PC-9 (cell line): ENCODE results near the gene PITRM1. TPM values are rescaled to one million over a fixed set of nuclear protein-coding genes. Genes with fewer than 3 reads are reported as not detected.
A peak's percentile ranks its signal among the peaks of the same experiment; 100 is the strongest.

Experiments
- BruUV-seq: library from RNA; stranded (reverse); fragments of 400-500 nt; replicated peaks from 2 replicates; lab custom pipeline; 2021; lab: Mats Ljungman, UMichigan
- CTCF ChIA-PET: fragments of 300-600 bp; sonication (Branson Sonifier 250); formaldehyde crosslinking; loops from one replicate; lab custom pipeline; 2022; ENCODE audit warnings: antibody characterized with exemption; lab: Charles Lee
- POLR2A ChIA-PET: fragments of 300-600 bp; sonication (Branson Sonifier 250); formaldehyde crosslinking; loops from one replicate; lab custom pipeline; 2022; ENCODE audit warnings: antibody characterized with exemption; ENCODE audit not compliant: unreplicated experiment; lab: Charles Lee
- DNase-seq, 2 experiments: peaks; one replicate each; pipeline versions ENCODE4 v3.0.0 to v3.0.0-alpha.2; 2015 to 2022; ENCODE audit warnings: mixed read lengths in 1 of 2
- H2AFZ ChIP-seq: fragments of 200-600 bp; sonication (generic); 2 replicates; pipeline ENCODE4 v1.8.1; 2017; ENCODE audit warnings: antibody characterized with exemption
- H3F3A ChIP-seq: fragments of 200-600 bp; sonication (generic); 2 replicates; pipeline ENCODE4 v1.8.1; 2017; ENCODE audit warnings: antibody characterized with exemption, mild to moderate bottlenecking, low read depth; ENCODE audit not compliant: insufficient read depth
- H3K27ac ChIP-seq: fragments of 200-600 bp; sonication (generic); 2 replicates; pipeline ENCODE4 v1.6.1; 2016; ENCODE audit warnings: mixed run types
- H3K27me3 ChIP-seq: fragments of 200-600 bp; sonication (generic); 2 replicates; pipeline ENCODE4 v1.6.1; 2016; ENCODE audit warnings: low read depth, mixed run types; ENCODE audit not compliant: insufficient read depth
- H3K36me3 ChIP-seq: fragments of 200-600 bp; sonication (generic); 2 replicates; pipeline ENCODE4 v1.6.1; 2016; ENCODE audit warnings: low read depth, mixed run types
- H3K4me1 ChIP-seq: fragments of 200-600 bp; sonication (generic); replicated peaks from 2 replicates; pipeline ENCODE4 v1.6.1; 2016; ENCODE audit warnings: mixed run types; ENCODE audit not compliant: insufficient read depth
- H3K4me2 ChIP-seq: fragments of 200-600 bp; sonication (generic); 2 replicates; pipeline ENCODE4 v1.6.1; 2017; ENCODE audit warnings: mixed run types
- H3K4me3 ChIP-seq: fragments of 200-600 bp; sonication (generic); 2 replicates; pipeline ENCODE4 v1.6.1; 2016; ENCODE audit warnings: mixed run types
- H3K79me2 ChIP-seq: fragments of 200-600 bp; sonication (generic); 2 replicates; pipeline ENCODE4 v1.6.1; 2017; ENCODE audit warnings: low read depth, mixed run types
- H3K9me2 ChIP-seq: fragments of 200-600 bp; sonication (generic); 2 replicates; pipeline ENCODE4 v1.8.1; 2017; ENCODE audit warnings: mild to moderate bottlenecking; ENCODE audit not compliant: insufficient read depth
- H3K9me3 ChIP-seq: fragments of 200-600 bp; sonication (generic); 2 replicates; pipeline ENCODE4 v1.8.1; 2016; ENCODE audit warnings: low read depth; ENCODE audit not compliant: insufficient read depth
- H4K20me1 ChIP-seq: fragments of 200-600 bp; sonication (generic); 2 replicates; pipeline ENCODE4 v1.8.1; 2017; ENCODE audit not compliant: insufficient read depth
- EZH2 ChIP-seq: fragments of 200-600 bp; sonication (generic); IDR thresholded peaks from 2 replicates; pipeline ENCODE4 v1.8.0; 2017; ENCODE audit warnings: antibody characterized with exemption, low read depth
- intact Hi-C: fragments of 100-400 bp; cut with micrococcal nuclease; formaldehyde crosslinking; loops from one replicate; pipeline ENCODE4 v1.10.0; 2022; ENCODE audit not compliant: unreplicated experiment
- total RNA-seq: library from RNA; stranded (reverse); gene quantifications from 2 replicates; pipeline ENCODE4 v1.2.3, GENCODE V29; 2021
- TF ChIP-seq, protein P1 (sequence below): fragments of 200-600 bp; sonication (generic); conservative IDR thresholded peaks from 2 replicates; pipeline ENCODE4 v1.6.1; 2017; ENCODE audit warnings: mixed run types, antibody characterized with exemption, mild to moderate bottlenecking, moderate library complexity

PITRM1 gene
- total RNA-seq, 1 experiment from 2014 or later: 124 TPM

DNA sequence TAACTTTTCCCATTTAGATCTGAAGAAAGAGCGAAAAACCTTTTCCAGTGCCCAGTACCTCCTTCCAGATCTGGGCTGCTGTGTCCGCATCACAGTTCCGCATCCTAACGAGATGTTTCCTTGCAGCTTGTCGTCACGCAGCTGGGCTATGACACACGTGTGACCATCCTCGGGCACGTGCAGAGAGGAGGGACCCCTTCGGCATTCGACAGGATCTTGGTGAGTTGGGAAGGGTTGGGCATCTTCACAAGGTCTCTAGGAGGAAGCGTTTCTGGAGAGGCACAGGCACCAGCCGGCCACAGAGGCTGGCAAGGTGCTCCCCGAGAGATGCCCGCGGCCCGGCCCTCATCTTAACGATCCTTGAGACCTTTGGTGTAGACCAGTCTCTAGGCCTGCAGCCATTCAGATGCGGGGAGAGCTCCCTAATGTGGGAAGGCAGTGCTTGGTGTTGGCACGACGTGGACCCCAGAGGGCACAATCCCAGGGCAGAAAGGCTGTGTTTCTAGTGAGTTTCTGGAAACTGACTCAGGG, 63.9 kb downstream of the PITRM1 start:
- H3K27me3 ChIP-seq: no peaks in the 10 kb centered on the region
- ChIA-PET POLR2A (interaction anchor here (0.5 kb wide), 1 partner anchor 655 kb away, joined by 3 read pairs; no protein-coding TSS in a partner anchor), CTCF (no interaction called here)
- no peak overlapping the region for H2AFZ ChIP-seq
- no TSS peak for BruUV-seq
- TF ChIP-seq EZH2: no peak
- TF ChIP-seq, protein P1, sequence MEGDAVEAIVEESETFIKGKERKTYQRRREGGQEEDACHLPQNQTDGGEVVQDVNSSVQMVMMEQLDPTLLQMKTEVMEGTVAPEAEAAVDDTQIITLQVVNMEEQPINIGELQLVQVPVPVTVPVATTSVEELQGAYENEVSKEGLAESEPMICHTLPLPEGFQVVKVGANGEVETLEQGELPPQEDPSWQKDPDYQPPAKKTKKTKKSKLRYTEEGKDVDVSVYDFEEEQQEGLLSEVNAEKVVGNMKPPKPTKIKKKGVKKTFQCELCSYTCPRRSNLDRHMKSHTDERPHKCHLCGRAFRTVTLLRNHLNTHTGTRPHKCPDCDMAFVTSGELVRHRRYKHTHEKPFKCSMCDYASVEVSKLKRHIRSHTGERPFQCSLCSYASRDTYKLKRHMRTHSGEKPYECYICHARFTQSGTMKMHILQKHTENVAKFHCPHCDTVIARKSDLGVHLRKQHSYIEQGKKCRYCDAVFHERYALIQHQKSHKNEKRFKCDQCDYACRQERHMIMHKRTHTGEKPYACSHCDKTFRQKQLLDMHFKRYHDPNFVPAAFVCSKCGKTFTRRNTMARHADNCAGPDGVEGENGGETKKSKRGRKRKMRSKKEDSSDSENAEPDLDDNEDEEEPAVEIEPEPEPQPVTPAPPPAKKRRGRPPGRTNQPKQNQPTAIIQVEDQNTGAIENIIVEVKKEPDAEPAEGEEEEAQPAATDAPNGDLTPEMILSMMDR: no peak
- H3K79me2 ChIP-seq: no peaks in the 10 kb centered on the region
- H3K4me1 ChIP-seq: no peaks in the 10 kb centered on the region
- H3K9me2 ChIP-seq: no peaks in the 10 kb centered on the region
- H3K36me3 ChIP-seq: 0 out of 2 replicates have a peak, but pooled peaks cover 5% of the 10 kb centered on the region
- no peak overlapping the region for H3K27ac ChIP-seq
- peaks cover 4% of the 10 kb centered on the region; the same call in 1 of the 2 replicates for H3F3A ChIP-seq
- intact Hi-C loops: no loop called here
- peaks cover 7% of the 10 kb centered on the region; the same call in 1 of the 2 replicates for H4K20me1 ChIP-seq
- no peak overlapping the region for H3K4me2 ChIP-seq
- H3K4me3 ChIP-seq: no peak overlapping the region
- DNase-seq: no peak
- no peaks in the 10 kb centered on the region for H3K9me3 ChIP-seq

DNA sequence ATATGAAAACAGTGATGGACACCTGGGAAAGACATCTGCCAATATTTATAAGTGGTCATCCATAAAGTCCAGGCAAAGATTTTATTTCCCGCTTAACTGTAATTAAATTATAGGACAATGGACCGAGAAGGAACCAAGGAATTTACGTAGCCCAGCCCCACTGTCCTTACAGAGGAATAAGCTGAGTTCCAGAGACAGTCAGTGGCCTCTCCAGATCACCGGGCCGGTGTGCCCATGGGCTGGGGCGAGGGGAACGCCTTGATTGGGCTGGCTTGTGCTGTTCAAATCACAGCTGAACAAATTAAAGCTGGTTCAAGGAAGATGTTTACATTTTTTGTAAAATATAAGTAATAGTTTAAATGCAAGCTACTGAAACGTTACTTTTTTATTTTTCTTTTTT, 64.5 kb downstream of the PITRM1 start:
- Histone ChIP-seq H3K27me3 (no peaks in the 10 kb centered on the region), H3K36me3 (0 out of 2 replicates have a peak, but pooled peaks cover 2% of the 10 kb centered on the region), H3K9me2 (no peaks in the 10 kb centered on the region), H3K4me2 (no peak overlapping the region), H3K4me3 (no peak overlapping the region), H3K9me3 (no peaks in the 10 kb centered on the region), H3F3A (peaks cover 4% of the 10 kb centered on the region; the same call in 1 of the 2 replicates), H3K27ac (no peak overlapping the region), H3K4me1 (no peaks in the 10 kb centered on the region), H3K79me2 (no peaks in the 10 kb centered on the region), H2AFZ (no peak overlapping the region), H4K20me1 (peaks cover 7% of the 10 kb centered on the region; the same call in 1 of the 2 replicates)
- TF ChIP-seq, protein P1: no peak
- no peak for TF ChIP-seq EZH2
- ChIA-PET CTCF (no interaction called here), POLR2A (interaction anchor here (0.5 kb wide), 1 partner anchor 655 kb away, joined by 3 read pairs; no protein-coding TSS in a partner anchor)
- intact Hi-C loops: no loop called here
- DNase-seq: no peak
- BruUV-seq: no TSS peak

DNA sequence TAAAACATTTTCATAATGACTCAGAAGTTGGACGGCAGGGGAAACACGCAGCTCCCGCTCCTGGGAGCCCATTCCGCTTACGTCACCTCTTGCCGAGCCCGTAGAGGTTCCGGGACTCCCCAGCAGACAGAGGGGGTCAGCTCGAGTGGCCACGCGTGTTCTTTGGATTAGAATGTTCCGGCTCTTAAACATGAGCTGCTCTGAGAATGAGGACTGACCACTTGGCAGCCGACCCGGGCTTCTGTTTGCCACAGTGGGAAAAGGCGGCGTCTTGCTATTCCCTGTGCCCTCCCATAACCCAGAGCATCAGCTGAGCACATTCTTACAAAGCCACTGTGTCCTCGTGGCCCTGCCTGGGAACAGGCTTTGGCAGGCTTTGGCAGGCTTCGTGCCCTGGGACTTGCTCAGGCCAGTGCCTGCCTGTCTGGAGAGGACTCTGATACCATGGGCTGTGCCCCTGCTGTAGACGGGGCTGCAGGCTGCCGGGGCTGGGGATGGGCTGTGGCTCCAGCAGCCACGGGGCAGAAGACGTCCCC, 65.1 kb downstream of the PITRM1 start:
- CTCF ChIA-PET: no interaction called here
- peak in 1 of 2 experiments; percentile 74 for DNase-seq
- TF ChIP-seq EZH2: no peak
- TF ChIP-seq, protein P1: no peak
- Histone ChIP-seq H3F3A (peaks cover 4% of the 10 kb centered on the region; the same call in 1 of the 2 replicates), H3K4me2 (no peak overlapping the region), H3K79me2 (no peaks in the 10 kb centered on the region), H3K9me2 (no peaks in the 10 kb centered on the region), H4K20me1 (peaks cover 7% of the 10 kb centered on the region; the same call in 1 of the 2 replicates), H3K4me3 (no peak overlapping the region), H3K27me3 (no peaks in the 10 kb centered on the region), H2AFZ (no peak overlapping the region), H3K4me1 (no peaks in the 10 kb centered on the region), H3K9me3 (no peaks in the 10 kb centered on the region), H3K27ac (no peak overlapping the region), H3K36me3 (no peaks in the 10 kb centered on the region)
- BruUV-seq: TSS peak; percentile 50
- intact Hi-C loops: loop anchor here (1.0 to 2.0 kb wide), 4 partner anchors 12 to 61 kb away; no protein-coding TSS in a partner anchor
- POLR2A ChIA-PET: interaction anchor here (0.6 to 0.7 kb wide), 3 partner anchors 12 to 92 kb away, joined by 3 to 6 read pairs (median 5); no protein-coding TSS in a partner anchor
